Naive B cell (primary cell): ENCODE results near the gene CLIP3. TPM values are rescaled to one million over a fixed set of nuclear protein-coding genes. Genes with fewer than 3 reads are reported as not detected.
A peak's percentile ranks its signal among the peaks of the same experiment; 100 is the strongest.
"Not testable (repeated sequence)": the region's sequence is repeated elsewhere in the genome, so short reads cannot be mapped to it uniquely, and the experiment has no call there.

Experiments used
- ATAC-seq, 2 donors: fragments of 150-1000 bp; cut with Tn5 transposase; 2 replicates each; pipeline ENCODE4 v1.10.0; 2021; ENCODE audit warnings: low read depth in 2 of 2, mild to moderate bottlenecking in 2 of 2, moderate library complexity in 2 of 2
- DNase-seq: peaks from one replicate; pipeline ENCODE4 v3.0.0; 2022
- H3K27ac Mint-ChIP-seq, 6 donors: one replicate each; pipeline ENCODE4 v1.8.0; 2020 to 2022; ENCODE audit warnings: mild to moderate bottlenecking in 6 of 6, mixed read lengths in 6 of 6, moderate library complexity in 5 of 6, inconsistent platforms in 2 of 6
- H3K27me3 Mint-ChIP-seq, 3 donors: one replicate each; pipeline ENCODE4 v1.8.0; 2021 to 2022; ENCODE audit warnings: mixed read lengths in 3 of 3, mild to moderate bottlenecking in 1 of 3
- H3K36me3 Mint-ChIP-seq, 2 donors: one replicate each; pipeline ENCODE4 v1.8.0; 2020 to 2022; ENCODE audit warnings: mixed read lengths in 2 of 2, inconsistent platforms in 1 of 2, mild to moderate bottlenecking in 1 of 2
- H3K4me1 Mint-ChIP-seq, 3 donors: one replicate each; pipeline ENCODE4 v1.8.0; 2020 to 2022; ENCODE audit warnings: mixed read lengths in 3 of 3, inconsistent platforms in 1 of 3, mild to moderate bottlenecking in 1 of 3, moderate library complexity in 1 of 3
- H3K4me3 Mint-ChIP-seq, 8 donors: one replicate each; pipeline ENCODE4 v1.8.0; 2020 to 2022; ENCODE audit warnings: mild to moderate bottlenecking in 8 of 8, mixed read lengths in 8 of 8, moderate library complexity in 8 of 8, inconsistent platforms in 2 of 8
- H3K9me3 Mint-ChIP-seq, 7 donors: one replicate each; pipeline ENCODE4 v1.8.0; 2020 to 2022; ENCODE audit warnings: mixed read lengths in 7 of 7, mild to moderate bottlenecking in 5 of 7, inconsistent platforms in 2 of 7, moderate library complexity in 1 of 7
- polyA plus RNA-seq, 6 donors: library from polyadenylated mRNA; unstranded; fragments of 300-500 nt; fragmentation: Illumina TruSeq; gene quantifications; one replicate each; pipeline ENCODE4 v1.2.3, GENCODE V29; 2021; ENCODE audit warnings: low read depth in 6 of 6

The CLIP3 gene
- polyA plus RNA-seq, 6 donors from 2014 or later = 1.8 TPM; not detected in 5

DNA sequence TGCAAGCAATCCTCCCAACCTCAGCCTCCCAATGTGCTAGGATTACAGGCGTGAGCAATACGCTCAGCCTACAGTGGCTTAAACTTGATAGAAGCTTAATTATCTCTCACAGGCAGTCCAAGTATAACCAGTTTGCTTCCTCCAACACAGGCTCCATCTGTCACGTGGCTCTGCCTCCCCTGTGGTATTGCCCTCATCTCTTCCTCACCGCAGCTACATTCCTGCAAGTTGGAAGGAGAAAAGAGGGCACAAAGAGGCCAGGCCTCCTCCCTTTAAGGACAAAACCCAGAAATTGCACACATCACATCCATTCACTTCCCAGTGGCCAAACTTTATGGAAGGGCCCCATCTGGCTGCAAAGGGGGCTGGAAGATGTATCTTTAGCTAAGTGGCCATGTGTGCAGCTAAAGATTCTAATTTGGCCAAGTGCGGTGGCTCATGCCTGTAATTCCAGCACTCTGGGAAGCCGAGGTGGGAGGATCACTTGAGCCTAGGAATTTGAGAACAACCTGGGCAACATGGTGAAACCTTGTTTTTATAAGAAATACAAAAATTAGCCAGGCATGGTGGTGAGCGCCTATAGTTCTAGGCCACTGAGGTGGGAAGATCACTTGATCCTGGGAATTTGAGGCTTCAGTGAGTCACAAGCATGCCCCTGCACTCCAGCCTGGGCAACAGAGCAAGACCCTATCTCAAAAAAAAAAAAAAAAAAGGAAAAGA is 40.8 kb downstream of the CLIP3 start:
- H3K27ac Mint-ChIP-seq = no peak overlapping the region
- H3K4me1 Mint-ChIP-seq = peaks cover 19 to 29% (median 28%) of the 10 kb centered on the region in 3 donors
- peak overlapping the region in 2 of 8 donors; percentile 50 to 94 for H3K4me3 Mint-ChIP-seq
- H3K9me3 Mint-ChIP-seq = no peaks in the 10 kb centered on the region
- DNase-seq (no peak), ATAC-seq (no peak)
- peaks cover 0 to under 1% (median 0%) of the 10 kb centered on the region in 3 donors for H3K27me3 Mint-ChIP-seq
- H3K36me3 Mint-ChIP-seq = no peaks in the 10 kb centered on the region

DNA sequence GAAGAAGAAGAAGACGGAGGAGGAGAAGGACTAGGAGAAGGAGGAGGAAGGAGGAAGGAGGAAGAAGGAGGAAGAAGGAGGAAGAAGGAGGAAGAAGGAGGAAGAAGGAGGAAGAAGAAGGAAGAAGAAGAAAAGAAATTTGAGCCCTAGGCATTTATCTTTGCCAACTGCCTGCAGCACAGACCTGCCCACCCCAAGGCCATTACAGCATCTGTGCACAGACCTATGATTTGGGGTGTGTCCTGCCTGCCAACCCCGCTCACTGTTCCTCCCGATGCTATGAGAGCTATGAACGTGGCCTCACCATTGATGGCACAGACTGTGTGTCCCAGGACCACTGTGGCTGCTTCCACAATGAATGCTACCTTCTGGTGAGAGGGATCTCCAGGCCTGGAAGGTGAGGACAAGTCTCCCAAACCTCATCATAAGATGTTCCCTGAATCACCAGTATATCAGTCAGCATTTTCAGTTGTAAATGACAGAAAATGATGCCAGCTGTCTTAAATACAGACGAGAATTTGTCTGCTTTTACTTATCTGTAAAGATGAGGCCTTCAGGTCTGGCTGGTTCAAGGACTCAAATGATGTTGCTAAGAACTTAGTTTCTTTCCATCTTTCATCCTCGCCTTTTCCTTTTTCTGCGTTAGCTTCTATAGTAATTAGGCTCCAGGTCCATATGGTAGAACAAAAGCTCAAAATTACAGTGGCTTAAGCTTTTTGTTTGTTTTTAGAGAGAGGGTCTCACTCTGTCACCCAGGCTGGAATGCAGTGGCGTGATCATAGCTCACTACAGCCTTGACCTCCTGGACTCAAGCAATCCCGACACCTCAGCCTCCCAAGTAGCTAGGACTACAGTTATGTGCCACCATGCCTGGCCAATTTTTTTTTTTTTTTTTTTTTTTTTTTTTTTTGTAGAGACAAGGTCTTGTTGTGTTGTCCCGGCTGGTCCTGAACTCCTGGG is 41.6 kb downstream of the CLIP3 start:
- no peak for DNase-seq
- Mint-ChIP-seq H3K27me3 (peaks cover 0 to 9% (median 0%) of the 10 kb centered on the region in 3 donors), H3K36me3 (no peaks in the 10 kb centered on the region), H3K4me3 (peak overlapping the region in 1 of 8 donors; percentile 94), H3K9me3 (no peaks in the 10 kb centered on the region), H3K27ac (no peak overlapping the region), H3K4me1 (peaks cover 18 to 27% (median 26%) of the 10 kb centered on the region in 3 donors)
- no peak for ATAC-seq

DNA sequence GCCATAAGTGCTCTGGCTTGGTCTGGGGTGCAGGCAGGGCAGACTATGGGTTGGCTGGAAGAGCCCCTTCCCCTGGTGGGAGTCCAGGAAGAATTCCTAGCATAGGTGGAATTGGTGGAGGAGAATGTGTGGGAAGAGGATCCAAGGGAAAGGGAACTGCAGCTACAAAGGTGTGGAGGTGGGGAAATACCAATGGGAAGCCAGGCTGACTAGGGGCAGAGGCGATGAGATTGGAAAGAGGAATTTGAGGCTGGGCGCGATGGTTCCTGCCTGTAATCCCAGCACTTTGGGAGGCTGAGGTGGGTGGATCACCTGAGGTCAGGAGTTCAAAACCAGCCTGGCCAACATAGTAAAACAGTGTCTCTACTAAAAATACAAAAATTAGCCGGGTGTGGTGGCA is 42.5 kb downstream of the CLIP3 start:
- DNase-seq (no peak), ATAC-seq (no peak)
- peaks cover 12 to 21% (median 20%) of the 10 kb centered on the region in 3 donors for H3K4me1 Mint-ChIP-seq
- peaks cover 3 to 18% (median 6%) of the 10 kb centered on the region in 3 donors for H3K27me3 Mint-ChIP-seq
- no peaks in the 10 kb centered on the region for H3K36me3 Mint-ChIP-seq
- no peak overlapping the region for H3K27ac Mint-ChIP-seq
- peak overlapping the region in 1 of 8 donors; percentile 67 for H3K4me3 Mint-ChIP-seq
- H3K9me3 Mint-ChIP-seq = peaks cover 0 to 2% (median 0%) of the 10 kb centered on the region in 7 donors

DNA sequence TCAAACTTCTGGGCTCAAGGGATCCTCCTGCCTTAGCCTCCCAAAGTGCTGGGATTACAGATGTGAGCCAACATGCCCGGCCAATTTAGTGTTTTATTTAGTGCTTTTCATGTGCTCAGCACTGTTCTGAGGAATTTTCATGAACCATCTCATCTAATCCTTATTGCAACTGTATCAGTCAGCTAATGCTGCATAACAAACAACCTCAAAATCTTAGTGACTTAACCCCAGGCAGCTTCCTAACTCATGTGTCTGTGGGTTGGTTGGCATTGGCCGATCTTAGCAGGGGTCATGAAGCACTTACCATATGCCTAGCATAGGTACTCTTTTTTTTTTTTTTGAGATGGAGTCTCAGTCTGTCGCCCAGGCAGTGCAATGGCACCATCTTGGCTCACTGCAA is 43.8 kb downstream of the CLIP3 start:
- ATAC-seq (no peak), DNase-seq (no peak)
- Mint-ChIP-seq H3K4me1 (peaks cover 10 to 13% (median 12%) of the 10 kb centered on the region in 3 donors), H3K9me3 (peaks cover 0 to 3% (median 0%) of the 10 kb centered on the region in 7 donors), H3K27ac (peak overlapping the region in 1 of 6 donors; percentile 21), H3K27me3 (peaks cover 9 to 31% (median 19%) of the 10 kb centered on the region in 3 donors), H3K4me3 (peak overlapping the region in 5 of 8 donors; percentile 1 to 82 (median 32)), H3K36me3 (no peaks in the 10 kb centered on the region)

DNA sequence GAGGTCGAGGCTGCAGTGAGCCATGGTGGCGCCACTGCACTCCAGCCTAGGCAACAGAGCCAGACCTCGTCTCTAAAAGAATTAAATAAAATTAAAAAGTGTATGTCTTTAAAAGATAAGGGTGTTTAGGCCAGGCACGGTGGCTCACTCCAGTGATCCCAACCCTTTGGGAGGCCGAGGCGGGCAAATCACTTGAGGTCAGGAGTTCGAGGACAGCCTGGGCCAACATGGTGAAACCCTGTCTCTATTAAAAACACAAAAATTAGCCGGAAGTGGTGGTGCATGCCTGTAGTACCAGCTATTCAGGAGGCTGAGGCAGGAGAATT is 45.1 kb downstream of the CLIP3 start:
- Mint-ChIP-seq H3K27me3 (peaks cover 14 to 42% (median 28%) of the 10 kb centered on the region in 3 donors), H3K4me1 (peaks cover 10 to 13% (median 12%) of the 10 kb centered on the region in 3 donors), H3K27ac (no peak overlapping the region), H3K9me3 (peaks cover 0 to 3% (median 0%) of the 10 kb centered on the region in 7 donors), H3K4me3 (peak overlapping the region; percentile 78 to 98 (median 88)), H3K36me3 (no peaks in the 10 kb centered on the region)
- no peak for DNase-seq
- no peak for ATAC-seq

DNA sequence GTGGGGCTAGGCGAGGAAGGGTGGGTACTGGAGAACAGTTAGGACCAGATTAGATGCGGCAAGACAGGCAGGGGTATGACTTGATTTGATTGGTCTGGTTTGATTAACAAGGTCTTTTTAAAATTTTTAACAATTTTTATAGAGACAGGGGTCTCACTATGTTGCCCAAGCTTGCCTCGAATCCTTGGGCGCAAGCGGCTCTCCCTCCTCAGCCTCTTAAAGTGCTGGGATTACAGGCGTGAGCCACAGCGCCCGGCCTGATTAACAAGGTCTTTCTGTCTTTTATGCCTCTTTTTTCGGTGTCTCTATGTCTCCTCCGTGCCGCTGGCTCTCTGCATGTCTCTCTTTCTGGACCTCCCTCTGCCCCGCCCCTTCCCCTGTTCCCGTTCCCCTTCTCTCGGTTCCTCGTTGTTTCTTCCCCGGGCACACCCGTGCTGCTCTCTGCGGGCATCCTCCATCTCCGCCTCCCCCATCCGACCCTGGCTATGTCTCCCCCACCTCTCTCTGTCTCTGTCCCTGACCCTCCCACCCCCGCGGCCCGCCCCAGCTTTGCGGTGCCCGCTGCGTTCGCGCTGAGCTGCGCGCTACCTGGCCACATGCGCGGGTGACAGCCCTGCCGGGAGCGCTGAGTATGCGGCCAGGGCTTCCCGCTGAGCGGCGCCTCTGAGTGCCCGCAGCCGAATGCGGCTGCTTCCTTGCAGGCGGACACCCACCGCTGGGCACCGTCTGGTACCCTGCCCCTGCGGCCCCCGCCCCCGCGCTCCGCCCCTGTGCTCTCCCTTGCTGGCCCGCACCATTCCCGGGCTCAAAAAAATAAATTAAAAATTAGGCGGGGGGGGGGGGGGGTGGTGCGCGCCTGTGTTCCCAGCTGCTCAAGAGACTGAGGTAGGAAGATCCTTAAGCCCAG is 45.8 kb downstream of the CLIP3 start:
- peak; percentile 47 for DNase-seq
- H3K27me3 Mint-ChIP-seq = peaks cover 19 to 46% (median 33%) of the 10 kb centered on the region in 3 donors
- ATAC-seq = peak; percentile 84 to 87
- H3K4me3 Mint-ChIP-seq = peak overlapping the region; percentile 82 to 98 (median 94)
- peaks cover 0 to 3% (median 0%) of the 10 kb centered on the region in 7 donors for H3K9me3 Mint-ChIP-seq
- peak overlapping the region in 4 of 6 donors; percentile 42 to 72 (median 58) for H3K27ac Mint-ChIP-seq
- no peaks in the 10 kb centered on the region for H3K36me3 Mint-ChIP-seq
- peaks cover 10 to 13% (median 12%) of the 10 kb centered on the region in 3 donors for H3K4me1 Mint-ChIP-seq

DNA sequence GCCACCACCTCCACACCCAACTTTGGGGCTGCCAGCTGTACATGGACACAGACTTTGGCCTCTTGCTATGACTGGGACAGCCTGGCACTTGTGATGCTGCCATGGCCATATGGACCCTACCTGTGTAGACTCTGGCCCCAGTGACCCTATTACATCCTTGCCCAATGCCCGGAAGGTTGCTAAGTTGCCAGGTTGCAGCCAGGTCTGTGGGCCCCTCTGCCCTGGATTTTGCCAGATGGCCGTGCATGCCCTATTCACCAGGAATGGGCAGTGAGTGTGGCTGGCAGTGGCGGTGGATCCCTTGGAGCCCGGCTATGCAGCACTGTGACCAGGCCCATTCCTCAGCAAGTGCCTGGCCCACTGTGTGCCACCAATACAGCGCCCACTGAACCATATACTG is 46.6 kb downstream of the CLIP3 start:
- ATAC-seq (no peak), DNase-seq (no peak)
- Mint-ChIP-seq H3K36me3 (no peaks in the 10 kb centered on the region), H3K9me3 (peaks cover 0 to 3% (median 0%) of the 10 kb centered on the region in 7 donors), H3K27ac (no peak overlapping the region), H3K4me3 (peak overlapping the region in 7 of 8 donors; percentile 82 to 98 (median 93)), H3K27me3 (peaks cover 22 to 49% (median 37%) of the 10 kb centered on the region in 3 donors), H3K4me1 (peaks cover 10 to 13% (median 12%) of the 10 kb centered on the region in 3 donors)

DNA sequence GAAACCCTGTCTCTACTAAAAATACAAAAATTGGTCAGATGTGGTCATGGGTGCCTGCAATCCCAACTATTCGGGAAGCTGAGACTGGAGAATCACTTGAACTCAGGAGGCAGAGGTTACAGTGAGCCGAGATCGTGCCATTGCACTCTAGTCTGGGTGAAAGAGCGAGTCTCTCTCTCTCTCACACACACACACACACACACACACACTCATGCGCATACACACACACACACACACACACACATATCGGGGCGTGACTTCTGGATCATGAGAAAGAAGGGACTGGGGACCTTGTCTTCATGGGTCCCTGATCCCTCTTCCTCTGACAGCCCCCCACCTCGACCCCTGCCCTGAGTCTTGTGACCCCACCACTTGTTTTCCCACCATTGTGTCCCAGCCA is 49.5 kb downstream of the CLIP3 start:
- H3K4me3 Mint-ChIP-seq = peak overlapping the region in 2 of 8 donors; percentile 30 to 51
- peaks cover 0 to 3% (median 0%) of the 10 kb centered on the region in 7 donors for H3K9me3 Mint-ChIP-seq
- DNase-seq (no peak), ATAC-seq (no peak)
- no peak overlapping the region for H3K27ac Mint-ChIP-seq
- peaks cover 30 to 62% (median 57%) of the 10 kb centered on the region in 3 donors for H3K27me3 Mint-ChIP-seq
- peaks cover 10 to 17% (median 13%) of the 10 kb centered on the region in 3 donors for H3K4me1 Mint-ChIP-seq
- H3K36me3 Mint-ChIP-seq = no peaks in the 10 kb centered on the region

DNA sequence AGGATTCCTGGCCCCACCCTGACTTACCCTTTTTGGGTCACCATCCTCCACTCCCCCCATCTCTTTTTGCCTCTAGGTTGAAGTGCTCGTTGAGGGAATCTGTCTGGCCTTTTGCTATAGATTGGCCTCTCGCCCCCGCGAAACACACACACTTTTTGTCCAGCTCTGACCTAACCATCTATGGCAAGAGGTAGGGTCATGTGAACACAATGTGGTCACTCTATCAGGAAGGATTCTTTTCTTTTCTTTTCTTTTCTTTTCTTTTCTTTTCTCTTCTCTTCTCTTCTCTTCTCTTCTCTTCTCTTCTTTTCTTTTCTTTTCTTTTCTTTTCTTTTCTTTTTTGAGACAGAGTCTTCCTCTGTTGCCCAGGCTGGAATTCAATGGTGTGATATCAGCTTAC is 51.7 kb downstream of the CLIP3 start:
- DNase-seq, ATAC-seq, H3K4me3 Mint-ChIP-seq, H3K4me1 Mint-ChIP-seq, H3K36me3 Mint-ChIP-seq, H3K9me3 Mint-ChIP-seq, H3K27ac Mint-ChIP-seq: not testable (repeated sequence)
- peaks cover 30 to 71% (median 66%) of the 10 kb centered on the region in 3 donors for H3K27me3 Mint-ChIP-seq

DNA sequence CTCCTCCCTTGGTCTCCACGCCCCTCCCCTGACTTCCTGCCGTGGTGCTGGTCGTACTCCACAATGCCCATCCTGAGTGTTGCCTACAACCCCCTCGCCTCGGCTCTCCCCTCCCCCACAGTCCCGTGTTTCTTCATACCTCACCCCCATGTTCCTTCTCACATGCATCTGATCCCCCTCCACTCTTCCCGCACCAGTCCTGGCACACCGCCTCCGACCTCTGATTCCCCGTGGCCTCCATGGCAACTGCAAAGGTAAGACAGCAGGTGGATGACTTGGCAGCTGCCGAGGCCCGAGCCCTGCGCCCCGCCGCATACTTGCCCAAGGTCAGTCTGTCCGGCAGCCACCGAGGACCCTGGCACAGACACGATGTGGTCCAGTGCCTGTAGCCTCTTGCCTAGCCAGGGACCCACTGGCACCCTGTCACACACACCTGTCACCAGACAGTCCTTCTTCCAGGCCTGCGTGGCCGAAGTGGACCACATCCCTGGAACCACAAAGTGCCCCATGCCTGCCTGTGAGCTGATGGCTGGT is 53.8 kb downstream of the CLIP3 start:
- Mint-ChIP-seq H3K9me3 (no peaks in the 10 kb centered on the region), H3K4me3 (no peak overlapping the region), H3K27me3 (peaks cover 27 to 60% (median 52%) of the 10 kb centered on the region in 3 donors), H3K36me3 (no peaks in the 10 kb centered on the region), H3K27ac (no peak overlapping the region), H3K4me1 (peaks cover 0 to 6% (median 0%) of the 10 kb centered on the region in 3 donors)
- ATAC-seq (no peak), DNase-seq (no peak)

DNA sequence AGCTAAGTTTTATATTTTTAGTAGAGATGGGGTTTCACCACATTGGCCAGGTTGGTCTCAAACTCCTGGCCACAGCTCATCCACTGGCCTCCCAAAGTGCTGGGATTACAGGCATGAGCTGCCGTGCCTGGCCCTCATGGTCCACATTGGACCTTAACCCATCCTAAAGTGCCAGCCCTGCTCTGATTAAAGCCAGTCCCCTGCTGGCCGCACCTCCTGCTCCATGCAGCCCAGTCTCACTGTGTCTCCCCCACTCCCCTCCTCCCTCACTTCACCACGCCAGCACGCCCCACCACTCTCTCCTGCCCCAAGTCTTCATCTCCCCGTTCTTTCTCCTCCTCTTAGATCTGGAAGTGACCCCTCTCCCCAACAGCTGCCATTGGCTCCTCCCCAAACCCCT is 54.4 kb downstream of the CLIP3 start:
- Mint-ChIP-seq H3K27ac (peak overlapping the region in 1 of 6 donors; percentile 37), H3K9me3 (no peaks in the 10 kb centered on the region), H3K4me3 (no peak overlapping the region), H3K27me3 (peaks cover 27 to 55% (median 52%) of the 10 kb centered on the region in 3 donors), H3K36me3 (no peaks in the 10 kb centered on the region), H3K4me1 (peaks cover 0 to 5% (median 0%) of the 10 kb centered on the region in 3 donors)
- ATAC-seq (no peak), DNase-seq (no peak)

DNA sequence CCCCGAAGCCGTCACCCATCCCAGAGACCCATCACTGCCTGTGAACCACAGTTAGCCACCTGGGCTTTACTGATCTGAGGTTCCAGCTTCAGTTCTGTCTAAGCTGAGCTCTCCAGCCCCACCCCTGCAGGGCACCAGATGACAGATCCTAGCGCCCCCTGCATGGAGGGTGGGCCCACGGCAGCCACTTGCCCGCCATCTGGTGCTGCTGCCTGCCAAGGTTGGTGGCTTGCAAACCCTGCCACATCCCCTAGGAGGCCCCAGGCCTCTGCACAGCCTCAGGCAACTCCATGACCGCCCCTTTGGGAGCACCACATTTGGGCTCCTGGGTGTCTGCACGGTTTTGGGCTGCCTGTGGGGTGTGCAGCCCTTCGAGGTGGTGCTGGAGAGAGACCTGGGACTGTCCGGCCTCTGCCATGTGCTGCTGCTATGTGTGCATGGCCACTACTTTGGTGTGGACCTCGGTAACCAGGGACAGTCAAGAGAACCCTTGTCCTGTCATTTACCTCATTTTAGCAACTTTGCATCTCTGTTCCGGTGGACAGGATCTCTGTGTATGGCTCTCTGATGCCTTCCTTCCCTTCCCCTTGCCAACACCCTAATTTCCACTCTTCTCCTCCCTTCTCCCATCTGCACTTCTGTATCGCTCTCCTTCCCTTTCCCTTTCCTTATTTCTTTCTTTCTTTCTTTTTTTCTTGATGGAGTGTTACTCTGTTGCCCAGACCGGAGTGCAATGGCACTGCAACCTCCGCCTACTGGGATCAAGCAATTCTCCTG is 55.0 kb downstream of the CLIP3 start:
- Mint-ChIP-seq H3K4me3 (no peak overlapping the region), H3K9me3 (no peaks in the 10 kb centered on the region), H3K27me3 (peaks cover 23 to 54% (median 51%) of the 10 kb centered on the region in 3 donors), H3K36me3 (no peaks in the 10 kb centered on the region), H3K27ac (peak overlapping the region in 1 of 6 donors; percentile 37), H3K4me1 (peaks cover 0 to 5% (median 0%) of the 10 kb centered on the region in 3 donors)
- ATAC-seq (peak; percentile 52 to 58), DNase-seq (no peak)
